Ishikawa (cell line): ENCODE measurements around the gene POLR1A.

ENCODE experiments used
- CEBPB ChIP-seq: IDR thresholded peaks from 2 replicates; pipeline ENCODE4 v1.6.1; 2012
- CREB1 ChIP-seq: IDR thresholded peaks from 2 replicates; pipeline ENCODE4 v1.6.1; 2012; ENCODE audit warnings: low read depth
- EP300 ChIP-seq: IDR thresholded peaks from 2 replicates; pipeline ENCODE4 v1.6.1; 2012; ENCODE audit warnings: borderline replicate concordance
- NFIC ChIP-seq: IDR thresholded peaks from 2 replicates; pipeline ENCODE4 v1.6.1; 2012
- TAF1 ChIP-seq: IDR thresholded peaks from 2 replicates; pipeline ENCODE4 v1.6.1; 2012; ENCODE audit warnings: low read depth, mild to moderate bottlenecking
- TCF12 ChIP-seq: IDR thresholded peaks from 2 replicates; pipeline ENCODE4 v1.6.1; 2012; ENCODE audit warnings: low read depth
- YY1 ChIP-seq: IDR thresholded peaks from 2 replicates; pipeline ENCODE4 v1.6.1; 2012; ENCODE audit warnings: low read depth
- ZBTB7A ChIP-seq: IDR thresholded peaks from 2 replicates; pipeline ENCODE4 v1.6.1; 2012; ENCODE audit warnings: low read depth
- TF ChIP-seq, protein P1 (sequence below): IDR thresholded peaks from 2 replicates; pipeline ENCODE4 v1.6.1; 2012; ENCODE audit warnings: low read depth, mild to moderate bottlenecking
- TF ChIP-seq, protein P2 (sequence below): IDR thresholded peaks from 2 replicates; pipeline ENCODE4 v1.6.1; 2012
- TF ChIP-seq, protein P3 (sequence below): IDR thresholded peaks from 2 replicates; pipeline ENCODE4 v1.6.1; 2012

DNA sequence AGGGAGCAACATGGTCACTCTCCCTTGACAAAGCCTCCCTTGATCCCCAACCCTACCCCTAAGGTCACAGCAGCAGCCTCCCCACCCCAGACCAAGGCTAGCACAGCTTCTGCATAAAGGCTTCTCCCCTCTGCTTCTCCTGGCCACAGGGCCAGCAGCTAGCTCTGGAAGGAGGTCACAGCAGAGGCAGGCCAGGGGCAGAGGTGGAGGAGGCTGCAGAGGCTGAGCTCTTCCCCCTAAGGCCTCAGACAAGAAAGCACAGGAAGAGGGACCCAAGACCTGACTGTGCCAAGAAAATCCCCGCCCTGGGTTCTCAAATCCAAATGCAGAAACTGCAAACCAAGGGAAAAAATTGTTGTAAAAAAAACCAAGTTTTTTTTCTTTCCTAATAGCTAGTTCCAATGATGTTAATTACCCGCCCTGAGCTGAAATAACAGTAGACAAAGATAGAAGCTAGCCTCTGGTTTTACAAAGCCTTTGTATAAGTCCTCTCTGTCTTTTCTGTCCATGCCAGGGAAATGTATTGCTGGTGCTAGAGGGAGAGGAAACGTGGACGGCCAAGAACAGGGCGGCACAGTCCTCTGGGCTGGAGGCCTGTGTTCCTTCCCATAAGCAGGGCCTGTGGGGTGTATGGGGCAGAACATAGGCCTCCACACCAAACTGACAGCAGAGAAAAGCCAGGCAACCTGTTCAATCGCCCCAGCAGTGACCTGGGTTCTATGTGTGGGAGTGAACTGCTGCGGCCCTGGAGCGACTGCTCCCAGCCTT, 79.5 kb downstream of the POLR1A start:
- TF ChIP-seq, protein P1, sequence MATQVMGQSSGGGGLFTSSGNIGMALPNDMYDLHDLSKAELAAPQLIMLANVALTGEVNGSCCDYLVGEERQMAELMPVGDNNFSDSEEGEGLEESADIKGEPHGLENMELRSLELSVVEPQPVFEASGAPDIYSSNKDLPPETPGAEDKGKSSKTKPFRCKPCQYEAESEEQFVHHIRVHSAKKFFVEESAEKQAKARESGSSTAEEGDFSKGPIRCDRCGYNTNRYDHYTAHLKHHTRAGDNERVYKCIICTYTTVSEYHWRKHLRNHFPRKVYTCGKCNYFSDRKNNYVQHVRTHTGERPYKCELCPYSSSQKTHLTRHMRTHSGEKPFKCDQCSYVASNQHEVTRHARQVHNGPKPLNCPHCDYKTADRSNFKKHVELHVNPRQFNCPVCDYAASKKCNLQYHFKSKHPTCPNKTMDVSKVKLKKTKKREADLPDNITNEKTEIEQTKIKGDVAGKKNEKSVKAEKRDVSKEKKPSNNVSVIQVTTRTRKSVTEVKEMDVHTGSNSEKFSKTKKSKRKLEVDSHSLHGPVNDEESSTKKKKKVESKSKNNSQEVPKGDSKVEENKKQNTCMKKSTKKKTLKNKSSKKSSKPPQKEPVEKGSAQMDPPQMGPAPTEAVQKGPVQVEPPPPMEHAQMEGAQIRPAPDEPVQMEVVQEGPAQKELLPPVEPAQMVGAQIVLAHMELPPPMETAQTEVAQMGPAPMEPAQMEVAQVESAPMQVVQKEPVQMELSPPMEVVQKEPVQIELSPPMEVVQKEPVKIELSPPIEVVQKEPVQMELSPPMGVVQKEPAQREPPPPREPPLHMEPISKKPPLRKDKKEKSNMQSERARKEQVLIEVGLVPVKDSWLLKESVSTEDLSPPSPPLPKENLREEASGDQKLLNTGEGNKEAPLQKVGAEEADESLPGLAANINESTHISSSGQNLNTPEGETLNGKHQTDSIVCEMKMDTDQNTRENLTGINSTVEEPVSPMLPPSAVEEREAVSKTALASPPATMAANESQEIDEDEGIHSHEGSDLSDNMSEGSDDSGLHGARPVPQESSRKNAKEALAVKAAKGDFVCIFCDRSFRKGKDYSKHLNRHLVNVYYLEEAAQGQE, result no peak
- no peak for TF ChIP-seq EP300
- TF ChIP-seq ZBTB7A, result no peak
- TF ChIP-seq, protein P2, sequence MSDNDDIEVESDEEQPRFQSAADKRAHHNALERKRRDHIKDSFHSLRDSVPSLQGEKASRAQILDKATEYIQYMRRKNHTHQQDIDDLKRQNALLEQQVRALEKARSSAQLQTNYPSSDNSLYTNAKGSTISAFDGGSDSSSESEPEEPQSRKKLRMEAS, result no peak
- TF ChIP-seq TAF1, result no peak
- no peak for TF ChIP-seq CEBPB
- TF ChIP-seq, protein P3, sequence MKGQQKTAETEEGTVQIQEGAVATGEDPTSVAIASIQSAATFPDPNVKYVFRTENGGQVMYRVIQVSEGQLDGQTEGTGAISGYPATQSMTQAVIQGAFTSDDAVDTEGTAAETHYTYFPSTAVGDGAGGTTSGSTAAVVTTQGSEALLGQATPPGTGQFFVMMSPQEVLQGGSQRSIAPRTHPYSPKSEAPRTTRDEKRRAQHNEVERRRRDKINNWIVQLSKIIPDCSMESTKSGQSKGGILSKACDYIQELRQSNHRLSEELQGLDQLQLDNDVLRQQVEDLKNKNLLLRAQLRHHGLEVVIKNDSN, result no peak
- no peak for TF ChIP-seq TCF12
- no peak for TF ChIP-seq CREB1
- no peak for TF ChIP-seq NFIC
- no peak for TF ChIP-seq YY1
